ENCODE results near the gene OR51G2. TPM values are rescaled to one million over a fixed set of nuclear protein-coding genes. Genes with fewer than 3 reads are reported as not detected.

OR51G2 gene
- total RNA-seq, 2 donors from 2014 or later, result not detected

Other genes starting within 250 kb of the OR51G2 start
- gene OR51E2, start 221.5 kb downstream of the OR51G2 start, total RNA-seq, result under 1 TPM in 1 of 2 donors, not detected in 1; 0.15 TPM
- not detected for gene MMP26, start 214.6 kb downstream of the OR51G2 start, total RNA-seq
- gene OR51F1, start 149.4 kb downstream of the OR51G2 start, total RNA-seq, result not detected
- gene OR52R1, start 115.0 kb downstream of the OR51G2 start, total RNA-seq, result not detected
- not detected for gene OR51F2, start 98.0 kb downstream of the OR51G2 start, total RNA-seq
- gene OR51S1, start 70.1 kb downstream of the OR51G2 start, total RNA-seq, result not detected
- not detected for gene OR51T1, start 37.5 kb downstream of the OR51G2 start, total RNA-seq
- gene OR51A7, start 15.6 kb downstream of the OR51G2 start, total RNA-seq, result not detected
- gene OR51G1, start 5.0 kb upstream of the OR51G2 start, total RNA-seq, result not detected
- gene OR51A4, start 28.3 kb upstream of the OR51G2 start, total RNA-seq, result not detected
- gene OR51A2, start 36.4 kb upstream of the OR51G2 start, total RNA-seq, result not detected
- not detected for gene OR51L1, start 75.5 kb upstream of the OR51G2 start, total RNA-seq
- gene OR52J3, start 127.2 kb upstream of the OR51G2 start, total RNA-seq, result not detected
- not detected for gene OR52E2, start 140.3 kb upstream of the OR51G2 start, total RNA-seq
- gene OR52E1, start 150.2 kb upstream of the OR51G2 start, total RNA-seq, result not detected
- not detected for gene OR52A5, start 219.0 kb upstream of the OR51G2 start, total RNA-seq
- gene OR52A1, start 235.4 kb upstream of the OR51G2 start, total RNA-seq, result not detected

Measured in right atrium auricular region (tissue), 2 donors.